ENCODE results near the gene PSMD1.

DNA sequence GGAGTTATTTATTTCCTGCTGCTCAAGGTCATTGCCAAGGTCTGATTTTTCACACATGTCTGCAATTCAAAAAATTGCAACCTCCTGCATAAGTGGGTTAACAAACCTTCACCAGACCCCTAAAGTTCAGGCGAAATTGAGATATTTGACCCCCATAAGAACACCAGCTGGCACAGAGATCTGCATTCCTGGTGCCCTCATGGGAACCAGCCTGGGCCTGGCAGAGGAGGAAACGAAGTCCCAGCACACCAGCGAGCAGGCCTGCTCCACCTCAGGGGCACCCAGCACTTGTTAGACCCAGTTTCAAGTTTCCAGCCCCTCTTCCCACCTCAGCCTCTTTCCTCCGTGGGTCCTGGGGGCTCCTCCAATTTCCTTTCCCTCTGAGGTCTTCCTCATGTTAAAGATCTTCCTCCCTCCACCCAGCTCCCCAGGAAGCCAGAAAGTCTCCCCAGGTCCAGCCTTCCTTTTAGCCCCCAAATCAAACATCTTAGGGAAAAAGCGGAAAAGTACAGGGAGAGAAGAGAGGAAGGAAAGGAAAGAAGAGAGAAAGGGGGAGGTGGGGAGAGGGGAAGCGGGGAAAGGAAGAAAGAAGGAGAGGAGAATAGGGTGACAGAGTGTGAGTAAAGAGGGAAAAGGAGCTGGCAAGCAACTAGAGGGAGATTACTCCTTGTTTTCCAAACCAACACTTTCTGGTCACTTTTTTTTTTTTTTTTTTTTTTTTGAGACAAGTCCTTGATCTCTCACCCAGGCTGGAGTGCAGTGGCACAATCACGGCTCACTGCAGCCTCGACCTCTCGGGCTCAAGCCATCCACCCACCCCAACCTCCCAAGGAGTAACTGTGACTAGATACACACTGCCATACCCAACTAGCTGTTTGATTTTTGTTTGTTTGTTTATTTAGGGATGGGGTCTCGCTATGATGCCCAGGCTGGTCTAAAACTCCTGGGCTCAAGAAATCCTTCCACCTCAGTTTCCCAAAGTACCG, 23.2 kb upstream of the PSMD1 start:
- TF ChIP-seq, protein P1, sequence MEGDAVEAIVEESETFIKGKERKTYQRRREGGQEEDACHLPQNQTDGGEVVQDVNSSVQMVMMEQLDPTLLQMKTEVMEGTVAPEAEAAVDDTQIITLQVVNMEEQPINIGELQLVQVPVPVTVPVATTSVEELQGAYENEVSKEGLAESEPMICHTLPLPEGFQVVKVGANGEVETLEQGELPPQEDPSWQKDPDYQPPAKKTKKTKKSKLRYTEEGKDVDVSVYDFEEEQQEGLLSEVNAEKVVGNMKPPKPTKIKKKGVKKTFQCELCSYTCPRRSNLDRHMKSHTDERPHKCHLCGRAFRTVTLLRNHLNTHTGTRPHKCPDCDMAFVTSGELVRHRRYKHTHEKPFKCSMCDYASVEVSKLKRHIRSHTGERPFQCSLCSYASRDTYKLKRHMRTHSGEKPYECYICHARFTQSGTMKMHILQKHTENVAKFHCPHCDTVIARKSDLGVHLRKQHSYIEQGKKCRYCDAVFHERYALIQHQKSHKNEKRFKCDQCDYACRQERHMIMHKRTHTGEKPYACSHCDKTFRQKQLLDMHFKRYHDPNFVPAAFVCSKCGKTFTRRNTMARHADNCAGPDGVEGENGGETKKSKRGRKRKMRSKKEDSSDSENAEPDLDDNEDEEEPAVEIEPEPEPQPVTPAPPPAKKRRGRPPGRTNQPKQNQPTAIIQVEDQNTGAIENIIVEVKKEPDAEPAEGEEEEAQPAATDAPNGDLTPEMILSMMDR (IDR thresholded peaks at IDR 0.05; ENCODE audit: low read depth, low read length): no peak
- no peak for TF ChIP-seq POLR2A (IDR thresholded peaks at IDR 0.05; ENCODE audit: extremely low read depth, insufficient read length)
- TF ChIP-seq, protein P2, sequence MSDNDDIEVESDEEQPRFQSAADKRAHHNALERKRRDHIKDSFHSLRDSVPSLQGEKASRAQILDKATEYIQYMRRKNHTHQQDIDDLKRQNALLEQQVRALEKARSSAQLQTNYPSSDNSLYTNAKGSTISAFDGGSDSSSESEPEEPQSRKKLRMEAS (IDR thresholded peaks at IDR 0.05; ENCODE audit: low read depth, low read length): no peak

Data from NB4 (cell line).